WTC11 (cell line): ENCODE results near the gene STRN4. TPM values are rescaled to one million over a fixed set of nuclear protein-coding genes. Genes with fewer than 3 reads are reported as not detected.
A peak's percentile ranks its signal among the peaks of the same experiment; 100 is the strongest.

ENCODE experiments used
- ESRRA ChIP-seq: sonication (generic); formaldehyde crosslinking; IDR thresholded peaks from 2 replicates; pipeline ENCODE4 v1.8.1; 2022; ENCODE audit warnings: mild to moderate bottlenecking, missing genetic modification reagents, borderline replicate concordance
- FOXJ3 ChIP-seq: sonication (generic); formaldehyde crosslinking; IDR thresholded peaks from 2 replicates; pipeline ENCODE4 v1.9.0; 2021; ENCODE audit warnings: missing genetic modification reagents, mild to moderate bottlenecking, borderline replicate concordance
- FOXK1 ChIP-seq: sonication (generic); formaldehyde crosslinking; IDR thresholded peaks from 2 replicates; pipeline ENCODE4 v1.8.0; 2022; ENCODE audit warnings: mild to moderate bottlenecking, moderate library complexity, missing genetic modification reagents
- GTF2I ChIP-seq: fragments of 250-450 bp; sonication (Bioruptor Pico); conservative IDR thresholded peaks from 2 replicates; pipeline ENCODE4 v1.4.0; 2021; ENCODE audit warnings: mild to moderate bottlenecking
- HMGA2 ChIP-seq: fragments of 250-450 bp; sonication (Bioruptor Pico); IDR thresholded peaks from 2 replicates; pipeline ENCODE4 v1.4.0; 2021; ENCODE audit warnings: mild to moderate bottlenecking, moderate library complexity
- IRF2 ChIP-seq: sonication (generic); formaldehyde crosslinking; IDR thresholded peaks from 2 replicates; pipeline ENCODE4 v1.8.0; 2022; ENCODE audit warnings: low read depth, missing genetic modification reagents, borderline replicate concordance
- JAZF1 ChIP-seq: fragments of 250-450 bp; sonication (Bioruptor Pico); IDR thresholded peaks from 2 replicates; pipeline ENCODE4 v1.9.0; 2021; ENCODE audit warnings: moderate library complexity, mild to moderate bottlenecking, inconsistent platforms
- KAT7 ChIP-seq: sonication (generic); formaldehyde crosslinking; IDR thresholded peaks from 2 replicates; pipeline ENCODE4 v1.8.1; 2023; ENCODE audit warnings: missing genetic modification reagents, mild to moderate bottlenecking, borderline replicate concordance
- MYBL2 ChIP-seq: sonication (generic); formaldehyde crosslinking; IDR thresholded peaks from 2 replicates; pipeline ENCODE4 v1.8.1; 2023; ENCODE audit warnings: mild to moderate bottlenecking, moderate library complexity, missing genetic modification reagents
- NFATC4 ChIP-seq: fragments of 250-450 bp; sonication (Bioruptor Pico); IDR thresholded peaks from 2 replicates; pipeline ENCODE4 v1.9.0; 2021; ENCODE audit warnings: mild to moderate bottlenecking
- RELA ChIP-seq: sonication (generic); formaldehyde crosslinking; IDR thresholded peaks from 2 replicates; pipeline ENCODE4 v1.8.1; 2022; ENCODE audit warnings: missing genetic modification reagents, mild to moderate bottlenecking, borderline replicate concordance
- SMAD4 ChIP-seq: sonication (generic); formaldehyde crosslinking; IDR thresholded peaks from 2 replicates; pipeline ENCODE4 v1.8.0; 2022; ENCODE audit warnings: mild to moderate bottlenecking, missing genetic modification reagents
- TP53 ChIP-seq: sonication (generic); formaldehyde crosslinking; IDR thresholded peaks from 2 replicates; pipeline ENCODE4 v1.8.1; 2023; ENCODE audit warnings: mild to moderate bottlenecking, missing genetic modification reagents
- USF2 ChIP-seq: sonication (generic); formaldehyde crosslinking; IDR thresholded peaks from 2 replicates; pipeline ENCODE4 v1.8.1; 2023; ENCODE audit warnings: mild to moderate bottlenecking, missing genetic modification reagents, moderate library complexity
- ZBTB21 ChIP-seq: sonication (generic); formaldehyde crosslinking; IDR thresholded peaks from 2 replicates; pipeline ENCODE4 v1.8.1; 2023; ENCODE audit warnings: mild to moderate bottlenecking, missing genetic modification reagents, borderline replicate concordance
- ZNF263 ChIP-seq: sonication (generic); formaldehyde crosslinking; IDR thresholded peaks from 2 replicates; pipeline ENCODE4 v1.8.1; 2022; ENCODE audit warnings: low read depth, mild to moderate bottlenecking, moderate library complexity, missing genetic modification reagents
- ZNF423 ChIP-seq: fragments of 250-450 bp; sonication (Bioruptor Pico); IDR thresholded peaks from 2 replicates; pipeline ENCODE4 v2.1.2; 2022; ENCODE audit warnings: mild to moderate bottlenecking, moderate library complexity
- ZNF425 ChIP-seq: fragments of 250-450 bp; sonication (Bioruptor Pico); conservative IDR thresholded peaks from 2 replicates; pipeline ENCODE4 v1.9.0; 2021; ENCODE audit warnings: mild to moderate bottlenecking
- ZNF512 ChIP-seq: sonication (generic); formaldehyde crosslinking; IDR thresholded peaks from 2 replicates; pipeline ENCODE4 v1.8.1; 2022; ENCODE audit warnings: missing genetic modification reagents, borderline replicate concordance
- ZNF671 ChIP-seq: fragments of 250-450 bp; sonication (Bioruptor Pico); IDR thresholded peaks from 2 replicates; pipeline ENCODE4 v1.8.0; 2021; ENCODE audit warnings: mild to moderate bottlenecking
- total RNA-seq: library from RNA; stranded (reverse); gene quantifications from 3 replicates; pipeline ENCODE4 v1.2.3, GENCODE V29; 2021
- TF ChIP-seq, protein P1 (sequence below): sonication (generic); formaldehyde crosslinking; IDR thresholded peaks from 2 replicates; pipeline ENCODE4 v1.8.1; 2023; ENCODE audit warnings: mild to moderate bottlenecking, missing genetic modification reagents, borderline replicate concordance
- TF ChIP-seq, protein P2 (sequence below): sonication (generic); formaldehyde crosslinking; IDR thresholded peaks from 2 replicates; pipeline ENCODE4 v1.8.0; 2022; ENCODE audit warnings: mild to moderate bottlenecking, missing genetic modification reagents
- TF ChIP-seq, protein P3 (sequence below): sonication (generic); formaldehyde crosslinking; IDR thresholded peaks from 2 replicates; pipeline ENCODE4 v1.8.1; 2023; ENCODE audit warnings: mild to moderate bottlenecking, missing genetic modification reagents
- TF ChIP-seq, protein P4 (sequence below): fragments of 250-450 bp; sonication (Bioruptor Pico); IDR thresholded peaks from 2 replicates; pipeline ENCODE4 v1.9.0; 2021; ENCODE audit warnings: mild to moderate bottlenecking

The STRN4 gene
- total RNA-seq, 1 experiment from 2014 or later = 144 TPM

- TF ChIP-seq, protein P1, sequence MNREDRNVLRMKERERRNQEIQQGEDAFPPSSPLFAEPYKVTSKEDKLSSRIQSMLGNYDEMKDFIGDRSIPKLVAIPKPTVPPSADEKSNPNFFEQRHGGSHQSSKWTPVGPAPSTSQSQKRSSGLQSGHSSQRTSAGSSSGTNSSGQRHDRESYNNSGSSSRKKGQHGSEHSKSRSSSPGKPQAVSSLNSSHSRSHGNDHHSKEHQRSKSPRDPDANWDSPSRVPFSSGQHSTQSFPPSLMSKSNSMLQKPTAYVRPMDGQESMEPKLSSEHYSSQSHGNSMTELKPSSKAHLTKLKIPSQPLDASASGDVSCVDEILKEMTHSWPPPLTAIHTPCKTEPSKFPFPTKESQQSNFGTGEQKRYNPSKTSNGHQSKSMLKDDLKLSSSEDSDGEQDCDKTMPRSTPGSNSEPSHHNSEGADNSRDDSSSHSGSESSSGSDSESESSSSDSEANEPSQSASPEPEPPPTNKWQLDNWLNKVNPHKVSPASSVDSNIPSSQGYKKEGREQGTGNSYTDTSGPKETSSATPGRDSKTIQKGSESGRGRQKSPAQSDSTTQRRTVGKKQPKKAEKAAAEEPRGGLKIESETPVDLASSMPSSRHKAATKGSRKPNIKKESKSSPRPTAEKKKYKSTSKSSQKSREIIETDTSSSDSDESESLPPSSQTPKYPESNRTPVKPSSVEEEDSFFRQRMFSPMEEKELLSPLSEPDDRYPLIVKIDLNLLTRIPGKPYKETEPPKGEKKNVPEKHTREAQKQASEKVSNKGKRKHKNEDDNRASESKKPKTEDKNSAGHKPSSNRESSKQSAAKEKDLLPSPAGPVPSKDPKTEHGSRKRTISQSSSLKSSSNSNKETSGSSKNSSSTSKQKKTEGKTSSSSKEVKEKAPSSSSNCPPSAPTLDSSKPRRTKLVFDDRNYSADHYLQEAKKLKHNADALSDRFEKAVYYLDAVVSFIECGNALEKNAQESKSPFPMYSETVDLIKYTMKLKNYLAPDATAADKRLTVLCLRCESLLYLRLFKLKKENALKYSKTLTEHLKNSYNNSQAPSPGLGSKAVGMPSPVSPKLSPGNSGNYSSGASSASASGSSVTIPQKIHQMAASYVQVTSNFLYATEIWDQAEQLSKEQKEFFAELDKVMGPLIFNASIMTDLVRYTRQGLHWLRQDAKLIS (CRISPR knock-in tag) = no peak; the same call in 1 of the 2 replicates
- no peak for TF ChIP-seq RELA (CRISPR knock-in tag)
- TF ChIP-seq MYBL2 (CRISPR knock-in tag) = no peak
- TF ChIP-seq ZNF512 (CRISPR knock-in tag) = no peak
- no peak for TF ChIP-seq NFATC4 (CRISPR knock-in tag)
- peak; percentile 89 for TF ChIP-seq ZNF423 (CRISPR knock-in tag)
- no peak for TF ChIP-seq IRF2 (CRISPR knock-in tag)
- TF ChIP-seq ZBTB21 (CRISPR knock-in tag) = no peak
- TF ChIP-seq ZNF425 = no peak
- TF ChIP-seq, protein P2, sequence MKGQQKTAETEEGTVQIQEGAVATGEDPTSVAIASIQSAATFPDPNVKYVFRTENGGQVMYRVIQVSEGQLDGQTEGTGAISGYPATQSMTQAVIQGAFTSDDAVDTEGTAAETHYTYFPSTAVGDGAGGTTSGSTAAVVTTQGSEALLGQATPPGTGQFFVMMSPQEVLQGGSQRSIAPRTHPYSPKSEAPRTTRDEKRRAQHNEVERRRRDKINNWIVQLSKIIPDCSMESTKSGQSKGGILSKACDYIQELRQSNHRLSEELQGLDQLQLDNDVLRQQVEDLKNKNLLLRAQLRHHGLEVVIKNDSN (CRISPR knock-in tag) = no peak
- peak; percentile 73; the same call in 1 of the 2 replicates for TF ChIP-seq FOXK1 (CRISPR knock-in tag)
- TF ChIP-seq GTF2I (CRISPR knock-in tag) = no peak
- TF ChIP-seq ESRRA (CRISPR knock-in tag) = no peak
- TF ChIP-seq ZNF263 (CRISPR knock-in tag) = no peak
- TF ChIP-seq JAZF1 (CRISPR knock-in tag) = no peak
- TF ChIP-seq, protein P3, sequence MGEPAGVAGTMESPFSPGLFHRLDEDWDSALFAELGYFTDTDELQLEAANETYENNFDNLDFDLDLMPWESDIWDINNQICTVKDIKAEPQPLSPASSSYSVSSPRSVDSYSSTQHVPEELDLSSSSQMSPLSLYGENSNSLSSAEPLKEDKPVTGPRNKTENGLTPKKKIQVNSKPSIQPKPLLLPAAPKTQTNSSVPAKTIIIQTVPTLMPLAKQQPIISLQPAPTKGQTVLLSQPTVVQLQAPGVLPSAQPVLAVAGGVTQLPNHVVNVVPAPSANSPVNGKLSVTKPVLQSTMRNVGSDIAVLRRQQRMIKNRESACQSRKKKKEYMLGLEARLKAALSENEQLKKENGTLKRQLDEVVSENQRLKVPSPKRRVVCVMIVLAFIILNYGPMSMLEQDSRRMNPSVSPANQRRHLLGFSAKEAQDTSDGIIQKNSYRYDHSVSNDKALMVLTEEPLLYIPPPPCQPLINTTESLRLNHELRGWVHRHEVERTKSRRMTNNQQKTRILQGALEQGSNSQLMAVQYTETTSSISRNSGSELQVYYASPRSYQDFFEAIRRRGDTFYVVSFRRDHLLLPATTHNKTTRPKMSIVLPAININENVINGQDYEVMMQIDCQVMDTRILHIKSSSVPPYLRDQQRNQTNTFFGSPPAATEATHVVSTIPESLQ = no peak
- TF ChIP-seq, protein P4, sequence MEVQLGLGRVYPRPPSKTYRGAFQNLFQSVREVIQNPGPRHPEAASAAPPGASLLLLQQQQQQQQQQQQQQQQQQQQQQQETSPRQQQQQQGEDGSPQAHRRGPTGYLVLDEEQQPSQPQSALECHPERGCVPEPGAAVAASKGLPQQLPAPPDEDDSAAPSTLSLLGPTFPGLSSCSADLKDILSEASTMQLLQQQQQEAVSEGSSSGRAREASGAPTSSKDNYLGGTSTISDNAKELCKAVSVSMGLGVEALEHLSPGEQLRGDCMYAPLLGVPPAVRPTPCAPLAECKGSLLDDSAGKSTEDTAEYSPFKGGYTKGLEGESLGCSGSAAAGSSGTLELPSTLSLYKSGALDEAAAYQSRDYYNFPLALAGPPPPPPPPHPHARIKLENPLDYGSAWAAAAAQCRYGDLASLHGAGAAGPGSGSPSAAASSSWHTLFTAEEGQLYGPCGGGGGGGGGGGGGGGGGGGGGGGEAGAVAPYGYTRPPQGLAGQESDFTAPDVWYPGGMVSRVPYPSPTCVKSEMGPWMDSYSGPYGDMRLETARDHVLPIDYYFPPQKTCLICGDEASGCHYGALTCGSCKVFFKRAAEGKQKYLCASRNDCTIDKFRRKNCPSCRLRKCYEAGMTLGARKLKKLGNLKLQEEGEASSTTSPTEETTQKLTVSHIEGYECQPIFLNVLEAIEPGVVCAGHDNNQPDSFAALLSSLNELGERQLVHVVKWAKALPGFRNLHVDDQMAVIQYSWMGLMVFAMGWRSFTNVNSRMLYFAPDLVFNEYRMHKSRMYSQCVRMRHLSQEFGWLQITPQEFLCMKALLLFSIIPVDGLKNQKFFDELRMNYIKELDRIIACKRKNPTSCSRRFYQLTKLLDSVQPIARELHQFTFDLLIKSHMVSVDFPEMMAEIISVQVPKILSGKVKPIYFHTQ = no peak
- no peak for TF ChIP-seq USF2 (CRISPR knock-in tag)
- no peak for TF ChIP-seq KAT7
- no peak for TF ChIP-seq FOXJ3 (CRISPR knock-in tag)
- no peak for TF ChIP-seq SMAD4 (CRISPR knock-in tag)
- no peak for TF ChIP-seq HMGA2 (CRISPR knock-in tag)
- TF ChIP-seq ZNF671 (CRISPR knock-in tag) = no peak
- 0 out of 2 replicates have a peak, but pooled peaks have one; percentile 61 for TF ChIP-seq TP53 (CRISPR knock-in tag)
These were observed 42.2 kb upstream of the STRN4 start, which contains the start of gene SLC1A5 (continued) for GRCh38 chr19:46788262-46788967.
